NCI-H1417 treated with DMSO at 0.1 percent for 48 hours (cell line): ENCODE data around the gene MCU.
"Not testable (repeated sequence)": the region's sequence is repeated elsewhere in the genome, so short reads cannot be mapped to it uniquely, and the experiment has no call there.

Source experiments
- DNase-seq: peaks from one replicate; lab custom pipeline; 2025; lab: John Stamatoyannopoulos, UW

The MCU gene

GRCh38 chr10:72687035-72687434, 4.9 kb upstream of the MCU start:
- DNase-seq = no peak

- DNase-seq = no peak
Measured at GRCh38 chr10:72688208-72688651, 3.7 kb upstream of the MCU start.

DNA sequence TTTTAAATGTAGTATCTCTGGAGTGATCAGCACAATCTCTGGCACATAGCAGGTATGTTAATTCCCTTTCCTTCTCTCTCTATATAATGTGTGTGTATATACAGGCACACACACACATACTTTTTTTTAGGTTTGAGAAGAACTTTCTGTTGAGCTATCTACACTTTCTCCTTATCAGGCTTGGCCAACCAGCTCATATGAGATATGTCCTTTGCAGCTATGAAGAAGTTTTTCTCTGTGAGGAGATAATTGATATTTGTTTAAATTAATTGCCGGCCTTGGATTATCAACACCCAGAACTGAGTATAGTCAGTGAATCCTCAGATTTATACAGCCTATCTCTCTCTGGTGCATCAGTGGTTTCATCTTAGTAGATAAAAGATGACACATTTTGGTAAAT, 2.3 kb upstream of the MCU start:
- DNase-seq = no peak

- DNase-seq = no peak
Measured at GRCh38 chr10:72690071-72690755, 1.7 kb upstream of the MCU start.

DNA sequence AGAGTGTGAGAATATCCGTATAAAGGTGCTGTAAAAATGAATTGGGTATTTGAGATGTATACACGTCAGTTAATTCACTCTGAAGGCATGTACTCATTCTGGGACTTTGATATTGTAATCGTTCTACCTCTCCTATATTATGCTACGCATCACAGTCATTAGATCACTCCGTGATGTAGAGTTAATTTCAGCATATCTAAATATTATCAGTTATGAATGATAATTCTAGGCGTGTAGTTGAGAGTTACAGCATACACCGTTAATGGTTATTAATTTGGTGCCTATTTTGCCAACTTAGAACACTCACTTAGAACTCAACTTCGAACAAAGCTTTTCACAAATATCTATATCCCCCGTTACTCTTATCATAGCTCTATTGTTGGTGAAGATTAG, 477 bp upstream of the MCU start:
- no peak for DNase-seq

- DNase-seq = no peak
Measured at GRCh38 chr10:72692744-72692993, 726 bp downstream of the MCU start.

- DNase-seq = no peak
Measured at GRCh38 chr10:72692994-72693781, 1.2 kb downstream of the MCU start.

- no peak for DNase-seq
Measured at GRCh38 chr10:72694476-72695369, 2.8 kb downstream of the MCU start.

GRCh38 chr10:72695496-72695895, 3.6 kb downstream of the MCU start:
- DNase-seq = no peak

GRCh38 chr10:72697716-72698115, 5.8 kb downstream of the MCU start:
- no peak for DNase-seq

GRCh38 chr10:72702465-72702864, 10.5 kb downstream of the MCU start:
- DNase-seq = not testable (repeated sequence)

- no peak for DNase-seq
Measured at GRCh38 chr10:72702868-72703581, 11.1 kb downstream of the MCU start.

DNA sequence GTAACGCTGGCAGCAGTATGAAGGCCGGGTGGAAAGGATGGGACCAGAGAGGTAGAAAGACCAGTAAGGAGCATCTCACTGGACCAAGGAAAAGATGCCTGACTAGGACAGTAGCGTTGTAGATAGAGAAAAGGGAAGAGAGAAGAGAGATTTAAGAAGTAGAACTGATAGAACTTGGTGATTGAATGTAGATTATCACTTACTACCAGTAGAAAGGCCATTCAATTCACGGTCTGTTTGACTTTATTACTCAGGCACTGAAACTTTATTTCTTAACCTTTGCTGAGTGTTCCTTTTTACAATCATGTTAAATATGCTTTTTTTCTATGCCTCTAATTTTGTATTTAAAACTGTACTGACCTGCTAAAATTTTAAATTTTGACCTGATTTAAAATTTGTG, 12.2 kb downstream of the MCU start:
- DNase-seq = no peak

DNA sequence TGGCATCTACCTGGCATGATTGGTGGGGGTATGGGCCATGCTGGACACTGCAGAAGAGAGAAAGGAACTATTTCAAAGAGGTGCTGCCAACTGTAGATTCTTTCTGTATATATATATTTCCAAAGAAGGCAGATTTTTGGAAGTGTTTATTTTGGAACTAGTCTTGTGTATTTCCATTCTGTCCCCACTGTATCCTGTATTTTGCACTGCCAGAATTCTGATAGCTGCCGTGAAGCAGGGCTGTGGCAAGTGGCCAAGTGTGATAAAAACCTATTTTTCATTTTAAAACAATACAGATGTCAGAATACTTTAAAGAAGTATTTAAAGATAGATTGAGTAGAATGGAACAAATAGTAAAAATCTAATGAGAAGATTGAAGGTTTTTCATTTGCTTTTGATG, 17.1 kb downstream of the MCU start:
- DNase-seq = no peak

DNA sequence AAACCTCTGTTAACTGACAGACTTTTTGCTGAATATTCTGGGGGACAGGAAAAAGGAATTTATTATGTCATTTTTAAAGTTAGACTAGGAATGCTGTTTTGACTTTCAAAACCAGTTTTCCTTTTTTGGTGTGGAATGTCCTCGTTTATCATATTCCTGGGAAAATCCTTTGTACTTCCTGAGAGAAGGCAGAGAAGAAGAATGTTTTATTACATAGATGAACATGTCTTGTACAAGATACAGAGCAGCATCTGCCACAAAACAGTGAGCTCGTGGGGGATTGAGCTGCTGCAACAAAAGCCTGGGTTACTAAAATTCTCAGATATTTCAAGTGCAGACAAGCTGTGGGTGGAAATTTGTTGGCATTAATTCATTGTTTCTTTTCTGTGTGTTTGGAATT, 20.2 kb downstream of the MCU start:
- DNase-seq = no peak

DNA sequence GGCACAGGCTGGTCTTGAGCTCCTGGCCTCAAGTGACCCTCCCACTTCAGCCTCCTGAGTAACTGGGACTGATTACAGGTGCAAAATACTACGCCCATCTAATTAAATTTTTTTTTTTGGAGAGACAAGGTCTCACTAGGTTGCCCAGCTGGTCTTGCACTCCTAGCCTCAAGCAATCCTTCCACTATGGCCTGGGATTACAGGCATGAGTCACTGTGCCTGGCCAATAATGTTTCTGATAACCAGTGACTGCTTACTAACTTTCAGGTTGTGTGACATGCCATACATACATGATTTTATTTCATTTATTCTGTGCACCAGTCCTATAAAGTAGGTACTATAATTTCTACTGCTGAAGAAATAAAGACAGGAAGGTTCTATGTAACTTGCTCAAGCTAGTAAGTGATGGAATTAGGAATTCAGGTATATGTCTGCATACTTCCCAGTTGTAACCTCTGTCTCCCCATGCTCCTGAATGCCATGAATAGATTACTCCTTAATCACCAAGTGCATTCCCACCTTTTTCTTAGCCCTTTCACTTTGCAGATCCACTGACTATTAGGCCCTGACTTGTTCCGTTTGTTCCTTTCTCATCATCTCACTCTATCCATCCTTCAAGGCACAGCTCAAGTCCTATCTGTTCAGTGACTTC, 28.1 kb downstream of the MCU start:
- no peak for DNase-seq

DNA sequence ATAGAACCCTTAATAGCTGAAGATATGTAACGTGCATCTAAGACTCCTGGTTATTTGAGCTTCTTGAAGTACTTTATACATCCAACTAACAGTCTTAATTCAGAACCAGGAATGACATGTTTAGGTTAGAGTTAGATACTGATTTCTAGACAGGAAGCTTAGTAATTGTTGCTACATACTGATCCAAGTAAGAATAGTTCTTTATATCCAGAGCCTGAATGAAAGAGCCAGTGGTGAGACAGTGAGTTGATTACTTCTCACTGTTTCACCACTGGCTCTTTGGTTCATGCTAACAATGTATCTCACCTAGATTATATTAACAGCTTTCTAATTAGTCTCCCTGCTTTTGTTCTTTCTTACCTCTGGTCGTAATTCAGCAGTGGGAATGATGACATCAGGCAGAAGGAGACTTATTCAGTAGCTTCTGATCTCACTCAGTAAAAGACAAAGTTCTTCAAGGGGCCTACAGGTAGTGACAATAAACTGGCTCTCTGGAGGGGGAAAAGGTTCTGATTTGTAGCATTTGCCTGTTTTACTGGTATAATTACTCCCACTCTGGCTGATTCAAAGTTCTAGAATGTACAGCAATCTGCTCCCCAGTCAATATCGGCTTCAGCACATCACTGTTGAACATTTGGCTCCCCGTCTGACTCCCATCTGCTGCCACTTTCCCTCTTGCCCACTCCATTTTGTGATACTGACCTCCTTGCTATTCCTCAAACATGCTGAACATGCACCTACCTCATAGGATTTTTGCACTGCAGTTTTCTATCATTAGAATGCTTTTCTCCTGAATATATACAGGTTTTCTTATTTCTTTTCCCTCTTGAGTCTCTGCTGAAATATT, 29.1 kb downstream of the MCU start:
- DNase-seq = no peak

- DNase-seq = no peak
Measured at GRCh38 chr10:72727130-72727529, 35.2 kb downstream of the MCU start.

DNA sequence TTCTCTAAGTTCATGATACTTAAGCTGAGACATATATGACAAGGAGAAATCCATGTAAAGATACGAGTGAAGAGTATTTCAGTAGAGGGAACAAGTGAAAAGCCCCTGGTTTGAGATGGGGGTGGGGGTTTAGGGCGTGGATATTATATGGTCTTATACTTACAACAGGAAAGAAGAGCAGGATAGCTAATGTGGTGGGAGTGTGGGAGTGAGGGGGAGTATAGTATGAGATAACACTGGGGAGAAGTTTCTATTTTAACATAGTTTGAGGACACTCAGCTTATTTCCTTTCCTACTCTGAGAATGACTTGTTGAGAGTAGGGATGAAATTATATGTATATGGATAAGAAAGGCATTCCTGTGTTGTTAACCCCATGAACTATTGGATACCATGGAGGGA, 36.5 kb downstream of the MCU start:
- no peak for DNase-seq

DNA sequence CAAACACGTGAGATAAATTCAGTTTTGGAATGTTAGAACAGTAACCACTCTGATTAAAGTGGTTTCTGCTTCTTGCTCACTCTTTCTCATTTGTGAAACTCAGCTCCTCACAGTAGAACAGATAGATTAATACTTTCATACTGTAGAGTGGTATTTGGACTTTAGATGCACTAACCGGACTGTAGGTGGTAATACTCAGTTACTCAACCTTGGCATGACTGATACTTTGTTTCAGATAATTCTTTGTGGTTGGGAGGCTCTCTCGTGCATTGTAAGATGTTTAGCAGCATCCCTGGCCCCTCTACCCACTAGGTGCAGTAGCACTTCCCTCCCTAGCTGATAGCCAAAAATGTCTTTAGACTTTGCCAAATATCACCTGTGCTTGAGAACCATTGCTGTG, 37.6 kb downstream of the MCU start:
- DNase-seq = no peak

GRCh38 chr10:72730479-72730878, 38.5 kb downstream of the MCU start:
- no peak for DNase-seq
